Renal cortical epithelial cell (primary cell): ENCODE data around the gene UCP1. TPM values are rescaled to one million over a fixed set of nuclear protein-coding genes. Genes with fewer than 3 reads are reported as not detected.

Experiments used
- DNase-seq: peaks from one replicate; pipeline ENCODE4 v3.0.0-alpha.2; 2011; ENCODE audit warnings: low read depth
- total RNA-seq: library from RNA; depleted of rRNA; stranded (reverse); fragments of >200 nt; gene quantifications from 2 replicates; pipeline ENCODE4 v1.2.3, GENCODE V29; 2014

UCP1 gene
- total RNA-seq, result not detected in 2 replicates

GRCh38 chr4:140568507-140569306, at the start of gene UCP1:
Gene UCP1 (minus strand): TSS chr4:140568961. CDS start chr4:140568729, 232 bp downstream.
- DNase-seq, result no peak

- no peak for DNase-seq
Observed at GRCh38 chr4:140617499-140618248, 48.9 kb upstream of the UCP1 start.

DNA sequence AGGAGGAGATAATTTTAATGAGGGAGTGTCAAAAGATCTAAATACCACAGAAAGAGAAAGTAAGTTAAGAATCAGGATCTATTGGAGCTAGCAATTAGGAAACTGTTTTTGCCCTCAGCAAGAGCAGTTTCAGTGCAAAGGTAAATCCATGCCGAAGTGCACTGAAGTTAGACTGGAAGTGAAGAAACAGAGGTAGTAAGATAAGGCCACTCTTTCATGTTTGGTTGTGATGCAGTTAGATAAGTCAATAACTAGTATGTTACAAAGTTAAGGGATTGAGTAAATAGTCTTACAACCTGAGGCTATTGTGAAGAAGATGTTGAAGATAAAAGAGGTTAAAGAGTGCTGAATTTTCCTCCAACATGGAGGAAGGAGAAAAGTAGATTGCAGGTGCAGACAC, 46.7 kb upstream of the UCP1 start:
- DNase-seq, result no peak

DNA sequence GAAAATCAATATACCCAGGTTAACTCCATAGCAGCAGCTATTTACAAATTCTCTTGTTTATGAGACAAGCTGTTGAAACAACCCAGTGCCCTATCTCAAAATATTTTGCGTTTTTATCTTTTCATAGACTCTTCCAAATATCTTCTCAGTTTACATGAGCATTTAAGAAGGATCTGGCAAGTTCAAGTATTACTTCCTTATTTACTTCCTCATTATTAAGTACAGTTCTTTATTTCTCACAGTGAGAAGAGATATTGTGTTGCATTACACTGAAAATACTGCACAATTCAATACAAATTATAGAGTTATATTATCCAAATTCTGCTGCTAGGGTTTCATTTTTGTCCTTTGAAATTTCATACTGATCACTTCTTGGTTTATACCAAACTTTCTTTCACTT, 43.6 kb upstream of the UCP1 start:
- DNase-seq, result no peak

DNA sequence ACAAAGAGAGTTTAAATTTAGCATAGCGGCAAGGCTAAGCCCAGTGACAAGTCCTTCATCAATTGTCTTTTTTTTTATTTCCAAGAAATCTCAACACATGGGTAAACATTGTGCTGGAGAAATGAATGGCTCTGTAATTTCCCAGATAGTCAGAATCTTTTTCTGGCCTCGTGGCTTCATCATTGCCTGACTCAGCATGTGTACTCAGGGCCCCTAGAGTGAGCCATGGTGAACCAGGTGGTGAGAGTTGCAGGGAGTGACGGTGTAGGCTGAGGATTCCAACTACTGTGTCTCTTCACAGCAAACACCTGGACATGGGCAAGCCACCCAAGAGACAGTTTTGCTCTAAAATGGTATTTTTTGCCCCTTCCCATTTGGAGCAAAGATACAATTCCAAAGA, 43.1 kb upstream of the UCP1 start:
- no peak for DNase-seq

DNA sequence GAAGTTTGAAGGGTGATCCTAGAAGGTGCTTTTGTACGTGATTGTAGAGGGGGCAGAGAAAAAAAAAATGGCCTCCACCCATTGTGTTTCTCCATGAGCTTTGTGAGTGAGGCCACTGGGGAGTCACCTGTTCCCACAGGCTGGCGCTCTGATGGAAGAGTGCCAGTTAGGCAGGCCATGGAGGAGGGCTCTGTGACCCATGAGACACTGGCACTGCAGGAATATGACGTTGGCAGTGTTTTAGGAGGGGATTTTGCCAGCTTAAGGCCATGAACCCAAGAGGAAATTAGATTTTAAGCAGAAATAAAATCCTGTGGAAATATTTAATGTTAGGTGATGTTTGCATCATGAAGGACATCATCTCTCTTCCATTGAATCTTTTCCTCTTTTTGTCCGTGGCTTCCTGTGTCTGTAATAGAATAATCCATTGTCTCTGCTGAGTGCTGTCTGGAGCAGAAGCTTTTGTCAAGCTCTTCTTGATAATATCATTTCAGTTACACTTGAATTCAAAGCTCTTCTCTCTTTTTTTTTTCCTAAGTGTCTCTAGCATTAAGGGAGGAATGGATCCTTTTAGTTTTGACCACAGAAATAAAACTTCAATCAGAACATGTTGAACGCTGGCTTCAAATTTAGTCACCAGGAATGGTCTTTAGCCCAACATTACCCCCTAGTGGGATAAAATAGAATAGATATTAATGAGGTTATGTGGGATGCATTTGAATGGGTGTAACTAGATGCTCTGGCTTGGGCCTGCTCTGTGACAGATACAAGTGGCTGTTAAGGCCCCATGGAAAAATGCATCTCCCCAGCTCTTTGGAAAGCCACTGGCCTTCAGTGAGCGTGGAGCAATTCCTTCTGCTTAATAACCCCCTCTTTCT, 41.0 kb upstream of the UCP1 start:
- peak; percentile 52 for DNase-seq

GRCh38 chr4:140607852-140608251, 39.1 kb upstream of the UCP1 start:
- no peak for DNase-seq

- DNase-seq, result no peak
Observed at GRCh38 chr4:140604544-140604943, 35.8 kb upstream of the UCP1 start.

DNA sequence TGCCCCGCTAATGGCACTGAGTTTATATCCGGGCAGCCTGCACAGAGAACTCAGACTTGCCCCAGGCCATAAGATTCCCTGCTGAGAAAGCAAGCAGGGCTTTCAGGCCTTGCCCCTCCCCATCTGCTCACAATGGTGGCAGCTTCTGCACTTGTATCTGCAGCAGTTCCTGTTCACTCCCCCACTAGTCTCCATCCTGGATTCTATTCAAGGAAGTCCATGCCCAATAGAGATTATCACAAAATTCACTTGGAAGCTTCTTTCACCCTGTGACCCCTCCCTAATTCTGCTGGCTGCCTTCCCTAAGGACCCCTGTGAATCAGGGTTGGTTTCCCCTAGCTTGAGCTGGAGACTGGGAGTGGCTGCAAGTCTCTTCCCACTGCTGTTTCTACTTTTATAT, 34.5 kb upstream of the UCP1 start:
- DNase-seq, result no peak

- no peak for DNase-seq
Observed at GRCh38 chr4:140602714-140603113, 34.0 kb upstream of the UCP1 start.

- no peak for DNase-seq
Observed at GRCh38 chr4:140600408-140600807, 31.6 kb upstream of the UCP1 start.

DNA sequence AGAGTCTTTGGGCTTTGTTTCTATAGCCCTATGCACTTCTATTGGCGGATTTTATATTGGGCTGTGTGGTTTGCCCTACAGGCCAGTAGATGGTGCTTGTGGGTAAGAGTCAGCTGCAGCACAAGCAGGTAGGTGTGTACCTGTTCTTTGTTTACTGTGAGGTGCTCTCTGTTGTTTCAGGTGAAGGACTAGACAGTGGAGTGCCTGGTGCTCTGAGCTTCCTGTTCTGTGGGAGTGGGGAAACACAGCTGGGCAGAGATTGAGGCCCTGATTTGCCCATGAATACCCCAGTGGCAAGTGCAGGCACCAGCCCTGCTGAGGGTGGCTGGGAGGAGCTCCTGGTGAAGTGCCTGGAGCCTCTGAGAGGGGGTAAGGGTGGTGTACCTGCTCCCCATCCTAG, 26.3 kb upstream of the UCP1 start:
- peak; percentile 44 for DNase-seq

DNA sequence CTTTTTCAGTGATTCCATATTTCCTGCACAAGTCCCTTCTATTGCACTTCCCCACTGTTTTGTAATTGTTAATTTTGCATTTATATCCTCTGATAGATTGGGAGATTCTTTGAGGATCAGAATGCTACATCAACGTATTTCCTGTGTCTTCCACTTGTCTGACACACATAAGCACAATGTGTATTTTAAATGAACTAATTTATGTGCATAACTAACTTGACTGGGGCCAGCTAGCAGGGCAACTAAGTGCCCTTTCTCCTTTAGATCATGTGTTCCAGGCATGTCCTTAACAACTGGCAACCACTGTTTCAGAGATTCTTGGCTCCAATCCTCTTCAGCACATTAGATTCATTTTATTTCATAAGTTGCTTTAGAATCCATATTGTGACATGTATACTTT, 15.7 kb upstream of the UCP1 start:
- no peak for DNase-seq

GRCh38 chr4:140581078-140581477, 12.3 kb upstream of the UCP1 start:
- DNase-seq, result no peak

DNA sequence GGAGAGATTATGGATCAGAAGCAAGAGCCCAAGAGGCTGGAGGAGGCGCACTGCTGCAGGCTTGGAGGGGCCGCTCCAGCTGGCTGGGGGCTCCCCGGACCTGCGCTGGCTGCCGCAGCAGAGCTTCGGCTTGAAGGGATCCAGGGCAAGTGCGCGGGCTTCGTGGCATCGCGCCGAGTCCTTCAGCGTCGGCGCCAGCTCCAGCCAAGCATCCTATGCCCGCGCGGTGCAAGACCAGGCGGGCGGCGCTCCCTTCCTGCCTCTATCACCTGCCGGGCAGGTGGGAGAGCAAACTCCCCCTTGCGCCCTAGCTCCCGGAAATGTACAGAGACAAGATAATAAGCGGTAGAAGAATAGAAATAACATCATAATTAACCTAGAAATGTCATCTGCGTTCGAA, 10.5 kb upstream of the UCP1 start:
- no peak for DNase-seq

- DNase-seq, result no peak
Observed at GRCh38 chr4:140575489-140575888, 6.7 kb upstream of the UCP1 start.

- no peak for DNase-seq
Observed at GRCh38 chr4:140571620-140572019, 2.9 kb upstream of the UCP1 start.

- DNase-seq, result no peak
Observed at GRCh38 chr4:140569307-140569638, 512 bp upstream of the UCP1 start.

DNA sequence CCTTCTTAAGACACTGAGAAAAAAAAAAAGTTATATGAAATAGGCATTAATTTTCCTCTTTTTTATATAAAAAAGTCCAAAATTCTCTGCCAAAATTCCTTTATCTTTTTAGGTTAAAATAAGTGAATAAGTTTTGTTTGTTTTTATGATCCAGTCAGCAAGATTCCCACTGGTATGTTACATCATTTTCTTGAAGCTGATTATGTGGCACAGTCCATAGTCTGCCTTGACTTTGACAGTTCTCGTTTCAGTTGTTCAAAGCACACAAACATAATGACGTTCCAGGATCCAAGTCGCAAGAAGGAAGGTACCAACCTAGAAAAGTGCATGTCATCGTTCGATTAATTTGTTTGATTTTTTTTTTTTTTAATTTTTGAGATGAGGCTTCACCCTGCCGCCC, 9.1 kb downstream of the UCP1 start:
- no peak for DNase-seq

- no peak for DNase-seq
Observed at GRCh38 chr4:140557831-140558435, 10.8 kb downstream of the UCP1 start.

GRCh38 chr4:140556372-140557085, 12.2 kb downstream of the UCP1 start:
- DNase-seq, result no peak
